ENCODE results near the gene FNBP1L. TPM values are rescaled to one million over a fixed set of nuclear protein-coding genes. Genes with fewer than 3 reads are reported as not detected.

The FNBP1L gene
- polyA plus RNA-seq, 4 donors: 88.8 to 135 (median 112) TPM

GRCh38 chr1:93565496-93566206 lies 117.7 kb downstream of the FNBP1L start:
- no peak for DNase-seq (ENCODE audit: low read depth in 4 of 4, low spot score in 2 of 4)

- no peak for DNase-seq (ENCODE audit: low read depth in 4 of 4, low spot score in 2 of 4)
Observed at GRCh38 chr1:93566227-93566626, 118.3 kb downstream of the FNBP1L start.

- DNase-seq (ENCODE audit: low read depth in 4 of 4, low spot score in 2 of 4): no peak
Observed at GRCh38 chr1:93567255-93567918, 119.5 kb downstream of the FNBP1L start.

- DNase-seq (ENCODE audit: low read depth in 4 of 4, low spot score in 2 of 4): no peak
Observed at GRCh38 chr1:93569489-93569888, 121.6 kb downstream of the FNBP1L start.

- no peak for DNase-seq (ENCODE audit: low read depth in 4 of 4, low spot score in 2 of 4)
Observed at GRCh38 chr1:93571623-93572310, 123.8 kb downstream of the FNBP1L start.

- DNase-seq (ENCODE audit: low read depth in 4 of 4, low spot score in 2 of 4): no peak
Observed at GRCh38 chr1:93573940-93574469, 126.1 kb downstream of the FNBP1L start.

- no peak for DNase-seq (ENCODE audit: low read depth in 4 of 4, low spot score in 2 of 4)
Observed at GRCh38 chr1:93574511-93574910, 126.6 kb downstream of the FNBP1L start.

GRCh38 chr1:93574991-93575390 lies 127.1 kb downstream of the FNBP1L start:
- no peak for DNase-seq (ENCODE audit: low read depth in 4 of 4, low spot score in 2 of 4)

GRCh38 chr1:93575621-93576284 lies 127.8 kb downstream of the FNBP1L start:
- no peak for DNase-seq (ENCODE audit: low read depth in 4 of 4, low spot score in 2 of 4)

GRCh38 chr1:93576346-93576745 lies 128.4 kb downstream of the FNBP1L start:
- no peak for DNase-seq (ENCODE audit: low read depth in 4 of 4, low spot score in 2 of 4)

GRCh38 chr1:93576746-93577145 lies 128.8 kb downstream of the FNBP1L start:
- DNase-seq (ENCODE audit: low read depth in 4 of 4, low spot score in 2 of 4): no peak

- DNase-seq (ENCODE audit: low read depth in 4 of 4, low spot score in 2 of 4): no peak
Observed at GRCh38 chr1:93577536-93578432, 129.9 kb downstream of the FNBP1L start.

GRCh38 chr1:93578433-93578830 lies 130.5 kb downstream of the FNBP1L start:
- no peak for DNase-seq (ENCODE audit: low read depth in 4 of 4, low spot score in 2 of 4)

GRCh38 chr1:93578911-93579825 lies 131.2 kb downstream of the FNBP1L start:
- no peak for DNase-seq (ENCODE audit: low read depth in 4 of 4, low spot score in 2 of 4)

- DNase-seq (ENCODE audit: low read depth in 4 of 4, low spot score in 2 of 4): no peak
Observed at GRCh38 chr1:93579891-93580290, 132.0 kb downstream of the FNBP1L start.

- DNase-seq (ENCODE audit: low read depth in 4 of 4, low spot score in 2 of 4): no peak
Observed at GRCh38 chr1:93581917-93582850, 134.3 kb downstream of the FNBP1L start.

GRCh38 chr1:93584261-93585003 lies 136.5 kb downstream of the FNBP1L start:
- no peak for DNase-seq (ENCODE audit: low read depth in 4 of 4, low spot score in 2 of 4)
